ENCODE measurements around the gene EMC6. TPM values are rescaled to one million over a fixed set of nuclear protein-coding genes. Genes with fewer than 3 reads are reported as not detected.
A peak's percentile ranks its signal among the peaks of the same experiment; 100 is the strongest.

EMC6 gene
- total and polyA plus RNA-seq, 2 of the 13 experiments (the other 11 are each of a cell fraction or from before 2014, with no cell fraction given): 45.1 to 47.7 TPM

DNA sequence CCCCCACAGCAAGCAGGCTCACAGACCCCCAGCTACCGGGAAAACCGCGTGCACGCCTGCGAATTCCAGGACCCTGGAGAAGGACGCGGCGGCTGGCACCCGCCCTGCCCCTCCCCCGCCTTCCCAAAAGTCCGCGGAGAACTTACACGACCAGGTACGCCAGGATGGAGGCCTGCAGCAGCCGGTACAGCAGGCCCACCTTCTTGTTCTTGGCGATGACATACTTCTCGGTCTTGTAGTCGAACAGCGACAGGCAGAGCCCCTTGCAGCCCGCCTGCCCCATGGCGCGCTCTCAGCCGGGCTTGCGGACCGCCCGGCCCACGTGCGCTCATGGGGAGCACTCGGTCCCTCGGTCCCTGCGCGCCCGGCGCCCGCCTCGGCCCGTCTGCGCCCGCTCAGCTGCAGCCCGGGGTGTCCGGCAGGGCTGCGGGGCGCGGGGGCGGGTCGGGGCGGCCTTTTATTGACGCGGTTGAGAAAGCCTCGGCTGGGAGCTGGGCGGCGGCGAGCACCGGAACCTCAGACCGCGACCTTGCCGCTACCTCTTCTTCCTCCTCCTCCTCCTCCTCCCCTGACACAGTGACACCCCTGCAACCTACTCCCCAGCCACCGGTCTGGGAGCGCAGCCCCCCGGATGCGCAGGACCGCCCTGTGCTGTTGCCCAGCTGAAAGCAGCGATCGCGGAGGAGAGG, 27.3 kb downstream of the EMC6 start, which contains the start of gene P2RX5 (continued):
- TF ChIP-seq, protein P1, sequence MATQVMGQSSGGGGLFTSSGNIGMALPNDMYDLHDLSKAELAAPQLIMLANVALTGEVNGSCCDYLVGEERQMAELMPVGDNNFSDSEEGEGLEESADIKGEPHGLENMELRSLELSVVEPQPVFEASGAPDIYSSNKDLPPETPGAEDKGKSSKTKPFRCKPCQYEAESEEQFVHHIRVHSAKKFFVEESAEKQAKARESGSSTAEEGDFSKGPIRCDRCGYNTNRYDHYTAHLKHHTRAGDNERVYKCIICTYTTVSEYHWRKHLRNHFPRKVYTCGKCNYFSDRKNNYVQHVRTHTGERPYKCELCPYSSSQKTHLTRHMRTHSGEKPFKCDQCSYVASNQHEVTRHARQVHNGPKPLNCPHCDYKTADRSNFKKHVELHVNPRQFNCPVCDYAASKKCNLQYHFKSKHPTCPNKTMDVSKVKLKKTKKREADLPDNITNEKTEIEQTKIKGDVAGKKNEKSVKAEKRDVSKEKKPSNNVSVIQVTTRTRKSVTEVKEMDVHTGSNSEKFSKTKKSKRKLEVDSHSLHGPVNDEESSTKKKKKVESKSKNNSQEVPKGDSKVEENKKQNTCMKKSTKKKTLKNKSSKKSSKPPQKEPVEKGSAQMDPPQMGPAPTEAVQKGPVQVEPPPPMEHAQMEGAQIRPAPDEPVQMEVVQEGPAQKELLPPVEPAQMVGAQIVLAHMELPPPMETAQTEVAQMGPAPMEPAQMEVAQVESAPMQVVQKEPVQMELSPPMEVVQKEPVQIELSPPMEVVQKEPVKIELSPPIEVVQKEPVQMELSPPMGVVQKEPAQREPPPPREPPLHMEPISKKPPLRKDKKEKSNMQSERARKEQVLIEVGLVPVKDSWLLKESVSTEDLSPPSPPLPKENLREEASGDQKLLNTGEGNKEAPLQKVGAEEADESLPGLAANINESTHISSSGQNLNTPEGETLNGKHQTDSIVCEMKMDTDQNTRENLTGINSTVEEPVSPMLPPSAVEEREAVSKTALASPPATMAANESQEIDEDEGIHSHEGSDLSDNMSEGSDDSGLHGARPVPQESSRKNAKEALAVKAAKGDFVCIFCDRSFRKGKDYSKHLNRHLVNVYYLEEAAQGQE (IDR thresholded peaks at IDR 0.05; ENCODE audit: borderline replicate concordance in 1 of 2, low read depth in 1 of 2, low read length in 2 of 2): peak; percentile 37 to 88
- no peak for TF ChIP-seq HNRNPH1 (optimal IDR thresholded peaks at IDR 0.05; ENCODE audit: low read depth, low read length)
- TF ChIP-seq, protein P2, sequence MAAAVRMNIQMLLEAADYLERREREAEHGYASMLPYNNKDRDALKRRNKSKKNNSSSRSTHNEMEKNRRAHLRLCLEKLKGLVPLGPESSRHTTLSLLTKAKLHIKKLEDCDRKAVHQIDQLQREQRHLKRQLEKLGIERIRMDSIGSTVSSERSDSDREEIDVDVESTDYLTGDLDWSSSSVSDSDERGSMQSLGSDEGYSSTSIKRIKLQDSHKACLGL (CRISPR knock-in tag; IDR thresholded peaks at IDR 0.05): no peak
- TF ChIP-seq, protein P3, sequence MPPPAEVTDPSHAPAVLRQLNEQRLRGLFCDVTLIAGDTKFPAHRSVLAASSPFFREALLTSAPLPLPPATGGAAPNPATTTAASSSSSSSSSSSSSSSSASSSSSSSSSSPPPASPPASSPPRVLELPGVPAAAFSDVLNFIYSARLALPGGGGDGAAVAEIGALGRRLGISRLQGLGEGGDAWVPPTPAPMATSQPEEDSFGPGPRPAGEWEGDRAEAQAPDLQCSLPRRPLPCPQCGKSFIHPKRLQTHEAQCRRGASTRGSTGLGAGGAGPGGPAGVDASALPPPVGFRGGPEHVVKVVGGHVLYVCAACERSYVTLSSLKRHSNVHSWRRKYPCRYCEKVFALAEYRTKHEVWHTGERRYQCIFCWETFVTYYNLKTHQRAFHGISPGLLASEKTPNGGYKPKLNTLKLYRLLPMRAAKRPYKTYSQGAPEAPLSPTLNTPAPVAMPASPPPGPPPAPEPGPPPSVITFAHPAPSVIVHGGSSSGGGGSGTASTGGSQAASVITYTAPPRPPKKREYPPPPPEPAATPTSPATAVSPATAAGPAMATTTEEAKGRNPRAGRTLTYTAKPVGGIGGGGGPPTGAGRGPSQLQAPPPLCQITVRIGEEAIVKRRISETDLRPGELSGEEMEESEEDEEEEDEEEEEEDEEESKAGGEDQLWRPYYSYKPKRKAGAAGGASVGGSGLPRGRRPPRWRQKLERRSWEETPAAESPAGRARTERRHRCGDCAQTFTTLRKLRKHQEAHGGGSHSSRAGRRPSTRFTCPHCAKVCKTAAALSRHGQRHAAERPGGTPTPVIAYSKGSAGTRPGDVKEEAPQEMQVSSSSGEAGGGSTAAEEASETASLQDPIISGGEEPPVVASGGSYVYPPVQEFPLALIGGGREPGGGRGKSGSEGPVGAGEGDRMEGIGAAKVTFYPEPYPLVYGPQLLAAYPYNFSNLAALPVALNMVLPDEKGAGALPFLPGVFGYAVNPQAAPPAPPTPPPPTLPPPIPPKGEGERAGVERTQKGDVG (CRISPR knock-in tag; IDR thresholded peaks at IDR 0.05; ENCODE audit: borderline replicate concordance): no peak
- TF ChIP-seq, protein P4, sequence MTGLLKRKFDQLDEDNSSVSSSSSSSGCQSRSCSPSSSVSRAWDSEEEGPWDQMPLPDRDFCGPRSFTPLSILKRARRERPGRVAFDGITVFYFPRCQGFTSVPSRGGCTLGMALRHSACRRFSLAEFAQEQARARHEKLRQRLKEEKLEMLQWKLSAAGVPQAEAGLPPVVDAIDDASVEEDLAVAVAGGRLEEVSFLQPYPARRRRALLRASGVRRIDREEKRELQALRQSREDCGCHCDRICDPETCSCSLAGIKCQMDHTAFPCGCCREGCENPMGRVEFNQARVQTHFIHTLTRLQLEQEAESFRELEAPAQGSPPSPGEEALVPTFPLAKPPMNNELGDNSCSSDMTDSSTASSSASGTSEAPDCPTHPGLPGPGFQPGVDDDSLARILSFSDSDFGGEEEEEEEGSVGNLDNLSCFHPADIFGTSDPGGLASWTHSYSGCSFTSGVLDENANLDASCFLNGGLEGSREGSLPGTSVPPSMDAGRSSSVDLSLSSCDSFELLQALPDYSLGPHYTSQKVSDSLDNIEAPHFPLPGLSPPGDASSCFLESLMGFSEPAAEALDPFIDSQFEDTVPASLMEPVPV (CRISPR knock-in tag; IDR thresholded peaks at IDR 0.05): no peak
- TF ChIP-seq ZSCAN25 (CRISPR knock-in tag; IDR thresholded peaks at IDR 0.05): peak; percentile 85
- TF ChIP-seq GATAD1 (CRISPR knock-in tag; IDR thresholded peaks at IDR 0.05): no peak
- TF ChIP-seq, protein P5, sequence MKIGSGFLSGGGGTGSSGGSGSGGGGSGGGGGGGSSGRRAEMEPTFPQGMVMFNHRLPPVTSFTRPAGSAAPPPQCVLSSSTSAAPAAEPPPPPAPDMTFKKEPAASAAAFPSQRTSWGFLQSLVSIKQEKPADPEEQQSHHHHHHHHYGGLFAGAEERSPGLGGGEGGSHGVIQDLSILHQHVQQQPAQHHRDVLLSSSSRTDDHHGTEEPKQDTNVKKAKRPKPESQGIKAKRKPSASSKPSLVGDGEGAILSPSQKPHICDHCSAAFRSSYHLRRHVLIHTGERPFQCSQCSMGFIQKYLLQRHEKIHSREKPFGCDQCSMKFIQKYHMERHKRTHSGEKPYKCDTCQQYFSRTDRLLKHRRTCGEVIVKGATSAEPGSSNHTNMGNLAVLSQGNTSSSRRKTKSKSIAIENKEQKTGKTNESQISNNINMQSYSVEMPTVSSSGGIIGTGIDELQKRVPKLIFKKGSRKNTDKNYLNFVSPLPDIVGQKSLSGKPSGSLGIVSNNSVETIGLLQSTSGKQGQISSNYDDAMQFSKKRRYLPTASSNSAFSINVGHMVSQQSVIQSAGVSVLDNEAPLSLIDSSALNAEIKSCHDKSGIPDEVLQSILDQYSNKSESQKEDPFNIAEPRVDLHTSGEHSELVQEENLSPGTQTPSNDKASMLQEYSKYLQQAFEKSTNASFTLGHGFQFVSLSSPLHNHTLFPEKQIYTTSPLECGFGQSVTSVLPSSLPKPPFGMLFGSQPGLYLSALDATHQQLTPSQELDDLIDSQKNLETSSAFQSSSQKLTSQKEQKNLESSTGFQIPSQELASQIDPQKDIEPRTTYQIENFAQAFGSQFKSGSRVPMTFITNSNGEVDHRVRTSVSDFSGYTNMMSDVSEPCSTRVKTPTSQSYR (CRISPR knock-in tag; IDR thresholded peaks at IDR 0.05; ENCODE audit: borderline replicate concordance): peak; percentile 46; the same call in 1 of the 2 replicates
- TF ChIP-seq, protein P6, sequence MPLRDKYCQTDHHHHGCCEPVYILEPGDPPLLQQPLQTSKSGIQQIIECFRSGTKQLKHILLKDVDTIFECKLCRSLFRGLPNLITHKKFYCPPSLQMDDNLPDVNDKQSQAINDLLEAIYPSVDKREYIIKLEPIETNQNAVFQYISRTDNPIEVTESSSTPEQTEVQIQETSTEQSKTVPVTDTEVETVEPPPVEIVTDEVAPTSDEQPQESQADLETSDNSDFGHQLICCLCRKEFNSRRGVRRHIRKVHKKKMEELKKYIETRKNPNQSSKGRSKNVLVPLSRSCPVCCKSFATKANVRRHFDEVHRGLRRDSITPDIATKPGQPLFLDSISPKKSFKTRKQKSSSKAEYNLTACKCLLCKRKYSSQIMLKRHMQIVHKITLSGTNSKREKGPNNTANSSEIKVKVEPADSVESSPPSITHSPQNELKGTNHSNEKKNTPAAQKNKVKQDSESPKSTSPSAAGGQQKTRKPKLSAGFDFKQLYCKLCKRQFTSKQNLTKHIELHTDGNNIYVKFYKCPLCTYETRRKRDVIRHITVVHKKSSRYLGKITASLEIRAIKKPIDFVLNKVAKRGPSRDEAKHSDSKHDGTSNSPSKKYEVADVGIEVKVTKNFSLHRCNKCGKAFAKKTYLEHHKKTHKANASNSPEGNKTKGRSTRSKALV (CRISPR knock-in tag; IDR thresholded peaks at IDR 0.05): peak; percentile 89; the same call in 1 of the 2 replicates
- TF ChIP-seq ZNF441 (CRISPR knock-in tag; IDR thresholded peaks at IDR 0.05; ENCODE audit: borderline replicate concordance): no peak
- no peak for TF ChIP-seq DR1 (CRISPR knock-in tag; IDR thresholded peaks at IDR 0.05)
- TF ChIP-seq ZFY (CRISPR knock-in tag; IDR thresholded peaks at IDR 0.05): peak; percentile 49; the same call in 1 of the 2 replicates
- peak; percentile 24; the same call in 1 of the 2 replicates for TF ChIP-seq SALL1 (CRISPR knock-in tag; IDR thresholded peaks at IDR 0.05)

All from HepG2 (cell line).